ENCODE data around the gene NFASC.

The NFASC gene

DNA sequence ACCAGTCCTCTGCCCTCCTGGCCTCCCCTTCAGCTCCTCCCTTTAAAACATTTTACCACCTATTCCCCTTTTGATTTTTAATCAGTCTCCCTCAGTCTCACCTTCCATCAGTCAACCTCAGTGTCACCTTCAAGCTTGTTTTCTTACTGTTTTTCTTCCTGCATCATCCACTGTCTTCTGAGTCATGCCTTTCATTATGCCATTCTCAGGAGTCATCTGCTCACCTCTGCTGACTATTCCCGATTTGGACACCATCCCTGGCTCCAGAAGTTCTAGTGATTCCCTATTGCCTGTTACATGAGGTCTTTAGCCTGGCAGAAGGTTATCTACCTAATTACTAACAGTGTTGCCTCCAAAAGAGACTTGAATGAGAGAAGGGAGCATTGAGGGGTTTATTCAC lies 23.9 kb downstream of the NFASC start:
- in situ Hi-C loops (cut with HindIII; ENCODE audit: low sequenced_read_pairs): no loop called here
- no peak overlapping the region for H3K4me3 ChIP-seq (ENCODE audit: low read depth, low read length)
- no peak for DNase-seq (ENCODE audit: low read depth, low spot score)
- TF ChIP-seq, protein P1, sequence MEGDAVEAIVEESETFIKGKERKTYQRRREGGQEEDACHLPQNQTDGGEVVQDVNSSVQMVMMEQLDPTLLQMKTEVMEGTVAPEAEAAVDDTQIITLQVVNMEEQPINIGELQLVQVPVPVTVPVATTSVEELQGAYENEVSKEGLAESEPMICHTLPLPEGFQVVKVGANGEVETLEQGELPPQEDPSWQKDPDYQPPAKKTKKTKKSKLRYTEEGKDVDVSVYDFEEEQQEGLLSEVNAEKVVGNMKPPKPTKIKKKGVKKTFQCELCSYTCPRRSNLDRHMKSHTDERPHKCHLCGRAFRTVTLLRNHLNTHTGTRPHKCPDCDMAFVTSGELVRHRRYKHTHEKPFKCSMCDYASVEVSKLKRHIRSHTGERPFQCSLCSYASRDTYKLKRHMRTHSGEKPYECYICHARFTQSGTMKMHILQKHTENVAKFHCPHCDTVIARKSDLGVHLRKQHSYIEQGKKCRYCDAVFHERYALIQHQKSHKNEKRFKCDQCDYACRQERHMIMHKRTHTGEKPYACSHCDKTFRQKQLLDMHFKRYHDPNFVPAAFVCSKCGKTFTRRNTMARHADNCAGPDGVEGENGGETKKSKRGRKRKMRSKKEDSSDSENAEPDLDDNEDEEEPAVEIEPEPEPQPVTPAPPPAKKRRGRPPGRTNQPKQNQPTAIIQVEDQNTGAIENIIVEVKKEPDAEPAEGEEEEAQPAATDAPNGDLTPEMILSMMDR (IDR thresholded peaks at IDR 0.05; ENCODE audit: low read depth, low read length): no peak

DNA sequence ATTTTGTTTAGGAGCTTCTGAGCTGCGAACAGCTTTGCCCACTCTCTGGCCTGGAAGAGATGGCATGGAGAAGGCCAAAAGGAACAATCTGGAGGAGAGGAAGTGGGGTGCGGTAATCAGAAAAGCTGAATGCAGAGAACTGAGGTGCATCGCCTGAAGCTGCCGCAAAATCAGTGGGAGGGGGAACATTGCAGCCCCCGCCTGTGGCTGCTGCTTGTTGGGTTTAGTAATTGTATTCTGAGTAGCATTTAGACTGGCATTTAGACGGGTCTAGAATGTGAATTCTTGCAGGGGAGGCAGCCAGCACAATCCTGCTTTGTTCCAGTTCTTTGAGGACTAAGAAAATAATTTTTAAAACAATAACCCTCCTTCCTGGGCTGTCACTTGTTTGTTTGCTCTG lies 25.4 kb downstream of the NFASC start:
- no peak overlapping the region for H3K4me3 ChIP-seq (ENCODE audit: low read depth, low read length)
- in situ Hi-C loops (cut with HindIII; ENCODE audit: low sequenced_read_pairs): no loop called here
- DNase-seq (ENCODE audit: low read depth, low spot score): no peak
- TF ChIP-seq, protein P1 (IDR thresholded peaks at IDR 0.05; ENCODE audit: low read depth, low read length): no peak

DNA sequence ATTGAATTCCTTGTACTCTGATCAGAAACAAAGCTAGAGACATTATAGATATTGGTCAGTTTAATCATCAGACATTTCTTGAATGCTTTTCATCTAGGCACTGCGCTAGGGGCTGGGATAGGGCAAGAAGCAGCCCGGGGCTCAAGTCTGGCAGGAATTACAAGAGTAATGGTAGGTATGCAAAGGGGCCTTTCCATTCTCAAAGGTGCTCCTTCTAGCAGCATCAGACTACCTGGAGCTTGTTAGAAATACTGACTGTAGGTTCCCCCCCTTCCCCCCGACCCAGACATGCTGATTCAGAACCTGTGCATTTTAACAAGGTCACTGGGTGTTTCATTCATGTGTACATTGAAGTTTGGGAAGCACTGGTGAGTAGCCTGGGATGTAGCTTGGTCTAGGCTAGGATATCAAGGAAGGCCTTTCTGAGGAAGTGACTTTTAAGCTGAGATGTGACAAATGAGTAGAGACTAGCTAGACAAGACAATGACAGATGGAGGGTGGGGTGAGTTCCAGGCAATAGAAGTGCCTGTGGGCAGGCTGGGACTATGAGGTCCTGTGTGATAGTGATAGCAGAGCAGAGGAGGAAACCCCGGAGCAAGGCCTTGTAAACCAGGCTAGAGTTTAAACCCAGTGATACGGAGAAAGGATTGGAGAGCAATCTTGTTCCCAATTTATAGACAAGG lies 26.3 kb downstream of the NFASC start:
- TF ChIP-seq, protein P1 (IDR thresholded peaks at IDR 0.05; ENCODE audit: low read depth, low read length): no peak
- in situ Hi-C loops (cut with HindIII; ENCODE audit: low sequenced_read_pairs): no loop called here
- H3K4me3 ChIP-seq (ENCODE audit: low read depth, low read length): no peak overlapping the region
- no peak for DNase-seq (ENCODE audit: low read depth, low spot score)

DNA sequence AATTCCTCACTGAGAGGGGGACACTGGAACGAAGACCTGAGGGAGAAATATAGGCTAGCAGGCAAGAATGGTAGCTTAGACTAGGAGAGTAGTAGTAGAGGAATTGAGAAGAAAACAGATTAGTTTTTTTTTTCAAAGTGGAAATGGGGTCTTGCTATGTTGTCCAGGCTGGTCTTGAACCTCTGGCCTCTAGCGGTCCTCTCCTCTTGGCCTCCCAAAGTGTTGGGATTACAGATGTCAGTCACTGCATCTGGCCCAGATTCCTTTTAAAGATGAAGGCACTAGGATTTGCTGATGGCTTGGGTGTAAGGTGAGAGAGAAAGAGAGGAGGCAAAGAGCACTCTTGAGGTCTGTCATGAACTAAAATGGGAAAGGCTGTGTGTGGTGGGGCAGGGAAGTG lies 30.1 kb downstream of the NFASC start:
- DNase-seq (ENCODE audit: low read depth, low spot score): no peak
- H3K4me3 ChIP-seq (ENCODE audit: low read depth, low read length): no peak overlapping the region
- in situ Hi-C loops (cut with HindIII; ENCODE audit: low sequenced_read_pairs): no loop called here
- TF ChIP-seq, protein P1 (IDR thresholded peaks at IDR 0.05; ENCODE audit: low read depth, low read length): no peak

DNA sequence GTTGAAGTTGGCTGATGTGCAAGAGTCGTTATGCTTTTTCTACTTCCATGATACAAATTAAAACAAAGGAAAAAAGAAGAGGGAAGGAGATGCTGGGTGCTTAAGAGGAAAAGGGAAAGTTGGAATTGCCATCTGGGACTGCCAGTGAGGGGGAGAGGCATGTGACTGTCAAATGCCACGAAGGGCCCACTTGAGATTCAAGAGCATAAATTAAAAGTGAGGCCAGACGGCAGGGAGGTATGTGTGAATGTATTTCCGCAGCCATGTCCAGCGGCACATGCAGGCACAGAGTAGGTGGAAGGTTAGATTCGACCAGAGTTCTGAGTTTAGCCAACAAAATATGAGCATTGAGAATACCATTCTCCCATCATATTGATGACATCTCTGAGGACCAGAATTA lies 32.0 kb downstream of the NFASC start:
- H3K4me3 ChIP-seq (ENCODE audit: low read depth, low read length): no peak overlapping the region
- no peak for DNase-seq (ENCODE audit: low read depth, low spot score)
- TF ChIP-seq, protein P1 (IDR thresholded peaks at IDR 0.05; ENCODE audit: low read depth, low read length): no peak
- in situ Hi-C loops (cut with HindIII; ENCODE audit: low sequenced_read_pairs): no loop called here

DNA sequence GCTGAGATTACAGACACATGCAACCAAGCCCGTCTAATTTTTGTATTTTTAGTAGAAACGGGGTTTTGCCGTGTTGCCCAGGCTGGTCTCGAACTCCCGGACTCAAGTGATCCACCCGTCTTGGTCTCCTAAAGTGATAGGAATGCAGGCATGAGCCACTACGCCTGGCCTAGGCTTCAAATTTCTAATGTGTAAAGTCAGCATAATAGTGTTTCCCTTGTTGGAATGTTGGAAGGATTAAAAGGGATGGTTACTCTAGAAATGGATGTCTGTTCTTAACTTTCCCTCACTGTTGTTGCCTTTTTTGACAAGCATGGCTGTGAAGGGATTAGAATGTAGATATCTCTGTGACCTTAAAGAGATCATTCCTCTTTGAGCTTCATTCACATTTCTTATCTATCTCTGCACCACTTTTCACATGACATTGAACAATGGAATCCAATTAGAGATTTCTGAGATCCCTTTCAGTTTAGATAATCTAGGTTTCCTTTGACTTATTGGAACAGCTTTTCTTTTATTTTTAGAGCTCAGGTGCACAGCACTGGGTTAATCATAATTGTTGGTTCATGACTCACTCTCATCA lies 33.7 kb downstream of the NFASC start:
- H3K4me3 ChIP-seq (ENCODE audit: low read depth, low read length): no peak overlapping the region
- TF ChIP-seq, protein P1 (IDR thresholded peaks at IDR 0.05; ENCODE audit: low read depth, low read length): no peak
- DNase-seq (ENCODE audit: low read depth, low spot score): no peak
- in situ Hi-C loops (cut with HindIII; ENCODE audit: low sequenced_read_pairs): no loop called here

All from astrocyte of the spinal cord (primary cell).